ENCODE results near the gene NDUFS3.
A peak's percentile ranks its signal among the peaks of the same experiment; 100 is the strongest.

Gene NDUFS3

DNA sequence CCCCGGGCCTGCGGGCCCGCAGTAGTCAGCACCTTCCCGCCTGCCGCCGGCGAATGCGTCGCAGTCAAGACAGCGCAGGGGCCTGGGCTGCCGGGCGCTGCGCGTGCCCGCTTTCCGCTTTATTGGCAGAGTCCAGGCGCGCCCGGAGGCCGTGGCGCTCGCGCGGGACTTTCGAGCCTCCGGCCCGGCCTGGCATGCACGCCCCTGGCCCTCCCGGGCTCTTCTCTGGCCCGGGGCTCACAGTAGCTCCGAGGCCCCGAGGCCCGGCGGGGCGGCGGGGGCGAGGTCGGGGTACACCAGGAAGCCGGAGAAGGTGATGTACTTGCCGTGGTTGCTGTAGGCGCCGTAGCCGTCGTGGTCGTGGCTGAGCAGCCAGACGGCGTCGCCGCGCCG, 10.7 kb downstream of the NDUFS3 start:
- FAIRE-seq = no peak

DNA sequence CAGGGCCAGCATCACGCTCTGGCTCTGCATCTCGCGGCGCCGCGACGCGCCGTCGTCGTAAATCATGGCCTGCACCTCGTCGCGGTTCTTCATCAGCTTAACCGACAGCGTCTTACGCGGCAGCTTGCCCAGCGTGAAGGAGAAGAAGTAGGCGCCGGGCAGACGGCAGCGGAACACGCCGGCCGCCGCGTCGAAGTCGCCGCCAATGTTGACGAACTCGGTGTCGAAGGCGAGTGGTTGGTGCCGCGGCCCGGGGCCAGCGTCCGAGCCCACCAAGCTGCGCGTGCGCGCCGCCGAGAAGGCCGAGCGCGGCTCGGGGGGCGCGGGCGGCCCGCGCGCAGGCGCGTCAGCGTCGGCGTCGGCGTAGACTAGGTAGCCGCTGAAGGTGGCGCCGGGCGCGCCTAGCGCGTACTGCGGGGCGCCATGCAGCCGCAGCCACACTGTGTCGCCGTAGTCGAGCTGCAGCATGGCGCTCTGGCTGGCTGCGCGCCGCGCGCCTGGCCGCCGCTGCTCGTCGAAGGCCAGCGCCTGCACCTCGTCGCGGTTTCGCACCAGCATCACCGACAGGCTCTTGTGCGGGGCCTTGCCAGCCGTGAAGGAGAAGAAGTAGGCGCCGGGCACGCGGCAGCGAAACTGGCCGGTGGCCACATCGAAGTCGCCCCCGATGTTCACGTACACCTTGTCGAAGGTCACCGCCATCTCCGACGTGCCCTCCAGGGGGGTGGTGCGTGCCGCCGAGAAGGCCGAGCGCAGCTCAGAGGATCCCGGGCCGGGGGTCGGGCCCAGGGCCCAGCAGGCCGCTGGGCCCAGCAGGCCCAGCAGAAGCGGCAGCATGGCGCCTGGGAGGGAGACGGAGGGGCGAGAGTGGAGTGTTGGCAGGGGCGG, 11.3 kb downstream of the NDUFS3 start:
- DNase-seq (ENCODE audit: insufficient read length, low spot score) (no peak), FAIRE-seq (no peak)

More for the DNA sequence above, 10.7 kb downstream of the NDUFS3 start:
- no peak for DNase-seq (ENCODE audit: insufficient read length, low spot score)

DNA sequence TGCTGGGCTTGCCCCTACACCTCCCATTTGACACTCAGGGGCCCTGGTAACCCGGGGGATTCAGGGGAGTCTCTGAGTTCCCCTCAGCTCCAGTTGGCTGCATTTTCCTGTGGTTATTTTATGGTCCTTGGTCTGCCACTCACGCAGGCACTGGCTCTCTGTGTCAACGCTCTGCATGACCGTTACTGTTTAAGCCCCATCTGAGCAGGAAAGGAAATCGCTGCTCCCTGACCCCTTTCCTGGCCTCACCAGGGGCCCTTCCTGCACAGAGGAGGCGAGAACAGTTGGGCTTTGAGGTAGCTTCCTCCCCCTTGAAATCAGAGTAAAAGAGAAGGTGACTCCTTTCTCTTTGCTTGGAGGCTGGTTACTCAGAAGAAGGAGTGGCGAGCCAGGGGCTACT, 12.9 kb downstream of the NDUFS3 start:
- DNase-seq (ENCODE audit: insufficient read length, low spot score) = no peak
- FAIRE-seq = no peak

DNA sequence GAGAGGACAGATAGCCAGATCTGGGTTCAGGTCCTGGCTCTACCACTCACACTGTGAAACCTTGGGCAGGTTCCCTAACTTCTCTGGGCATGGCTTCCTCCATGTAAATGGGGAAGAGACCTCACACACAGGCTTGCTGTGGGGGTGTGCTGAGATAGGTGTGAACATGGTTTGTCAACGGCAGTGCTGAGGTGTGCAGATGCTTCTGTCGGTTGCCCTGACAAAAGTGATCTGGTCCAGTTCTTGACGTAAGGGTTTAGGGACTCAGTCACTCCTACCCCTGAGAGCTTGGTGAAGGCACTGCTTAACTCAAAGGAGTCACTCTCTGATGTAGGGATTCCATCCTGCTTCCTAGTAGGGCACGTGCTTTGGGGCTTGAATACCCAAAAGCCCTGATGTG, 13.4 kb downstream of the NDUFS3 start:
- FAIRE-seq = no peak
- no peak for DNase-seq (ENCODE audit: insufficient read length, low spot score)

DNA sequence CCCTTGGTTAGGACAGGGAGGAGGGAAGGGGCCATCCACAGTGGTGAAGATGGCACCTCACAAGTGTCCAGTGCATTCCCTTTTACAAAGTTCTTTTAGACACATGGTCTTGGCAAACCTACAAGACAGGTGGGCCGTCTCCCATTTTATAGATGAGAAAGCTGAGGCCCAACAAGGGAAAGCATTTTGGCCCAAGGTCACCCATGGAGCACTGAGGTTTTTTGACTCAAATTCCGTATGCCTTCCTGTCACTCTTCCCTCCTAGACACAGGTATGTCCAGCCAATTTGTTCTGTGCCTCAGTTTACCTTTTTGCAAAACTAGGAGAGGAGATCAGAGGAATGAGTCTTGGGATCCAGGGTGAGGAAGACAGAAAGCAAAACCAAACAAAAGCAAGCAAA, 14.1 kb downstream of the NDUFS3 start:
- no peak for FAIRE-seq
- DNase-seq (ENCODE audit: insufficient read length, low spot score) = no peak

DNA sequence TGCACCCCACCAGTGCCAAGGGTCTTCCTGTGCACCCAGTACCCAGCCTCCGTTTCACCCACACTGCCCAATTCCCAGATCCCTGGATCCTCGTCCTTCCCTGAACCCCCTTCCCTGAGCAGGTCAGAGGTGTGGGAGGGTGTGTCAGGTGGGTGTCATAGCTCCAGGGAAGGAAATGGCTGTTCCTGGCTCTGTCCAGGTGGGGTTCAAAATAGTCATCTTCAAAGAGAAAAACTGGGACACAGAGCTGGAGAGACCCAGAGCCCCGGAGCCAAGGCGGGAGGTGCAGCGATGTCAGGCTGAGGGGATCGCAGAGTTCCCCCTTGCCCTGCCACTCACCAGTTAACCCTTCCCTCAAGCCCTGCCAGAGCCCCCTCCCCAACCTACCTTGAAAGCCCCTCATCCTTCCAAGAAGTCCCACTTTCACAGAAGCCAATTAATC, 14.6 kb downstream of the NDUFS3 start:
- DNase-seq (ENCODE audit: insufficient read length, low spot score) (no peak), FAIRE-seq (no peak)

DNA sequence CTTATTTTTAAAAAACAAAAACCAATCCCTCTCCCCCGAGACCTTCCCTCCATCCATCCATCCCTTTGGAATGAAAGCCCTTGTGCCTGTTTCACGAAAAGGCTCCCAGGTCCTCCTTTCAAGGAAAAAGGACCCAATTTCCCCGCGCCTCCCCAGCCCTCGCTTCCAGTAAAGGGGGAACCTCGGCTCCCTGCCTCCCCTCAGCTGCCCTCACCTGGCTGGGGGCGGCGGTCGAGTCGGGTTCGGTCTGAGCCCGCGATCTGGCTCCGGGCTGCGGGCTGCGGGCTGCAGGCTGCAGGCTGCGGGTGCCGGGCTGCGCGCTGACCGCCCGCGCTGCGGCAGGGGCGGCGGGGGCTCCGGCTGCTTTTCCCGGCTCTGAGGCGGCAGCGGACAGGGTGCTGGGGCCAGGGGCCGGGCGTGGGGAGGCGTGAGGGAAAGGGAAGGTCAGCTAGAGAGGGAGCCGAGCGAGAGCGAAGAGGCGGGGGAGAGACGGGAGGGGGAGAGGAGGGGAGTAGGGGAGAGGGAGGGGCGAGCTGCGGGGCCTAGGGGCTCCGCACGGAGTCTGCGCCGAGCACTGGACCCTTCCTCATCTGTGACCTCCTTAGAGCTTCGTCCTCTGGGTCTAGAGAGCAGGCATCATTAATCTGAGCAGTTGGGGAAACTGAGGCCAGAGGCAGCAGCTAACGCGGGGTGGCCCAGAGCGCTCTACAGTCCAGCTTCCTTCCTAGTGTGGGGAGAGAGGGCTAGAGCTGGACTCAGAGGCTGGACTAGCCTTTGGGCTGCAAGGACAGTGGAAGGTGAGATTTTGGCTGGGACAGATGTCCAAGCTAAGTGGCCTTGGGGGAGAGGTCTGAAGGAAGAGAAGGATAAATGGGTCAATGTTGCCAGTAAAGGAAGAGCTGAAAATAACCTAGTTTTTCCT, 15.3 kb downstream of the NDUFS3 start, which contains the start of gene C1QTNF4:
TSS of gene C1QTNF4 (minus strand) at position 478 of the 922 bp plus-strand sequence. CDS start 3,601 bp downstream, outside the sequence.
- no peak for DNase-seq (ENCODE audit: insufficient read length, low spot score)
- FAIRE-seq = no peak

DNA sequence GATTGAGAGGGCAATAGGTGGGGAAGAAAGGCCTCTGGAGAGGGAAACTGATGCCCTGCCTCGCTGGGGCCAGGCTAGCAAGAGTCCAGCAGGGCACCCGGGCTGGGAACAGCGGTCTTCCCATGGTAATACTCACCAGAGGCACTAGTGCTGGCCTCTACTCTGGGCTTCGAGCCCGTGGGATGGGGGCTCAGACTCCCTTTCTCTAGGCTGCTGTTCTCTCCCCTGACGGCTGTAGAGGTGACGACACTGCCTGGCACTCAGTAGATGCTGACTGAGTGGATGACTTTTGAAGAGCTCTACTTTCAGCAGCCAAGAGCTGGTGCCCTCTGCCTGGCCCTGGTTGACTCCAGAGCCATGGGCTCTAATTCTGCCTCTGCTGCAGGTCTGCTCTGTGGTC, 16.2 kb downstream of the NDUFS3 start:
- DNase-seq (ENCODE audit: insufficient read length, low spot score) (no peak), FAIRE-seq (no peak)

DNA sequence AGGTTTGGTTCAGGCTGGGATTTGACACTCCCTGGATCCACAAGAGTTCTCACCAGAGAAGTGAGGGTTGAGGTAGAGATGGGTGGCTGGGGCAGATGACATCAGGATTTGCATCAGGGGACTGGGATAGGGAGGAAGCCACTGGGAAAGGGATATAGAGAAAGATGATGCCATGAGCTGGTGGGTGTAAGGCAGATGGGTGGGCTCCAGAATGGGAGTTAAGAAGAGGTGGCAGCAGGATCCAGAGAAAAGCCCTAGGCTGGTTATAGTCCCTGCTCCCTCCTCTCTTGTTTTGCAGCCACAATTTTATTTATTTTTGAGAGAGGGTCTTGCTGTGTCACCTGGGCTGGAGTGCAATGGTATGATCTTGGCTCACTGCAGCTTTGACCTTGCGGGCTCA, 17.1 kb downstream of the NDUFS3 start:
- FAIRE-seq = no peak
- DNase-seq (ENCODE audit: insufficient read length, low spot score) = no peak

DNA sequence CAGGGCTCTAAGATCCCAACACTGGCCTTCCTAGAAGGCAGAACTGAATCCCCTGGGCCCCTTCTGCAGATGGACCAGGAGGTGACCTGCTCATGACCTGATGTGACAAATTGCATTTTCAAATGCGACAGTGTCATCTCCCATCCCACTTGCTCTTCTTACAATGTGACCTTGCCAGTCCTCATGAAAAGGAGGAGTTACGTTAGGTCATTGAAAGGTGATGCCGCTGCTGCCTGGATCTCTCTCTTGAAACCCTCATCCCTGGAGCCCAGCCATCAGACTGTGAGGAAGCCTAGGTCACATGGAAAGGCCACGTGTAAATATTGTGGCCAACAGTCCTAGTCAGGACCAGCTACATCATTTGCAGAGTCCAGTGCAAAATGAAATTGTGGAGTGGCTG, 21.0 kb downstream of the NDUFS3 start:
- FAIRE-seq (no peak), DNase-seq (ENCODE audit: insufficient read length, low spot score) (no peak)

DNA sequence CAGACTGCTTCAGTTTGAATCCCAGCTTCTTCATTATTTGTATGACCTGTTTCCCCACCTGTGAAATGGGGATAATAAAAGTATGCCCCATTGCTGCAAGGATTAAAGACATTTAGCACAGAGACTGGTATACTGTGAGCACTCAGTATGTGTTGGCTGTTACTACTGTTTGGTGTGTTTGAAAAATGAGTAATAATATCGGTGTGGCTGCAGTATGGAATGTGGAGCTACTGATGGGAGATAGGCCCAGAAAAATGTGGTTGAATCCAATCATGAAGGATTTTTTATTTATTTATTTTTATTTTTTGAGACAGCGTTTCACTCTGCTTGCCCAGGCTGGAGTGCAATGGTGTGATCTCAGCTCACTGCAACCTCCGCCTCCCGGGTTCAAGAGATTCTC, 24.4 kb downstream of the NDUFS3 start:
- DNase-seq (ENCODE audit: insufficient read length, low spot score) = no peak
- no peak for FAIRE-seq

DNA sequence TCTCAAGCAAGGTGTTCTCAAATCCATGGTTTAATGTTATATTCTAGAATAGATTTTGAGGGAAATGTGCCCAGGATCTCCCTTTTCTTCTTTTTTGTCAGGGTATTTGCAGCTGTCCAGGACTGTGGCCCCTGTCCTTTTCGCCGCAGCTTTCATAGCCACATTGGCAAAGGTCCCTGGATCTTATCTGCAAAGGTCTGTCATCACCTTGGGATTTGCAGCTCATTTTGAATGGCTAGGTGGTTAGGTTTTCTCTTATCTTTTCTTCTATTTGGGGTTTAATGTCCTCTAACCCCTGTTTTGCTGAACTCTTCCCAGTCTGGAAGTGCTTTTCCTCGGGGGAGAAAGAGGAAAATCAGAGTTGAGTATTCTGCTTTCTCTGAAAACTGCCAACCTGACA, 27.0 kb downstream of the NDUFS3 start:
- DNase-seq (ENCODE audit: insufficient read length, low spot score) (no peak), FAIRE-seq (no peak)

DNA sequence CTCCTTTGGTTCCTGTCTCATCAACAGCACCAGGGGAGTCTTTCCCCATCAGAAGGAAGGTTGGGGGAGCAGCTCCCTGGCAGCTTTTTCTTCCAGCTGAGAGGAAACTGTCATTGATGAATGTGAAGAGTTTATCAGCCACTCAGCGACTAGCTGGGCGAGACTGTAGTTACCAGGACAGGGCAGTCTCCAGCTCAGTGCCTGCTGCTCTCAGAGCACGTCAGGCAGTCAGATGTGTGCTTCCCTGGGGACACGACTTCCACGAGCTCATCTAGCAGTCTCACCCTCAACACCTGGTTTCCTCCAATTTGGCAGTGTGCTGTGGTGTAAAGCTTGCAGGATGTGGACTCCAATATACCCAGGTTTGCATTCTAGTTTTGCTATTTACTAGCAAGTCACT, 27.9 kb downstream of the NDUFS3 start:
- DNase-seq (ENCODE audit: insufficient read length, low spot score) (no peak), FAIRE-seq (no peak)

DNA sequence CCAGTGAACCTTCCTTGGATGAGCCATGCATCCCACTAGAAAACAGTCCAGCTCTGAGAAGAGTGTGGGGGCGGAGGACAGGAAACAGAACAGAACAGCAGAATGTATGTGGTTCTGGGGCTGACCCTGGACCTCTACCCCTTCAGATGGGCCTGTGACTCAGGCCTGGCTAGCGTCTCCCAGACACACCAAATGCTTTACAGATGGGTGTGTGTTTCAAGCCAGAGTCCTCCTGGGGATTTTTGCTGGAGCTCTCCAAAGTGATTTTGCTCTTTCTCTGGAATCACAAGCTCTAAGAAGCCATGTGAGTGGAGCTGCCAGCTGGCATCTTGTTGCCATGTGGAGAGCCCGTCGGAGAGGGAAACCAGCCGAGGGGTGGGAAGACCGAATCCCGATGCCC, 28.5 kb downstream of the NDUFS3 start:
- no peak for FAIRE-seq
- peak; percentile 44 for DNase-seq (ENCODE audit: insufficient read length, low spot score)

DNA sequence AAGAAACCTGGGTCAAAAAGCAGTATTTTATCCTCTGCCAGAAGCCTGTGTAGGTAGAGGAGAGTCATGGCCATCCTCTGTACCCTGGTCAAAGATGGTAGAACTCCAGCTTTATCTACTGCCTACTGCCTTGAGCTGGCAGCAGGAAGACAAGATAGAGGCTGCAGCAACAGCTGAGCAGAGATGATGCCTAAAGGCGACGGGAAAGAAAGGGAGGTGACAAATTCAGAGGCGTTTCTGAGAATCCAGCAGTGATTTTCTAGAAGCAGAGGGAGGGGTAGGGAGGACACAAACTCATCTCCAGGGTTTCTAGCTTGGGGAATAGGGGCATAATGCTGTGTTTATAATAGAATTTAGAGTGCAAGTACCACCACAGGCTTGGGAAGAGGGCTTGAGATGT, 30.8 kb downstream of the NDUFS3 start:
- FAIRE-seq (no peak), DNase-seq (ENCODE audit: insufficient read length, low spot score) (no peak)

DNA sequence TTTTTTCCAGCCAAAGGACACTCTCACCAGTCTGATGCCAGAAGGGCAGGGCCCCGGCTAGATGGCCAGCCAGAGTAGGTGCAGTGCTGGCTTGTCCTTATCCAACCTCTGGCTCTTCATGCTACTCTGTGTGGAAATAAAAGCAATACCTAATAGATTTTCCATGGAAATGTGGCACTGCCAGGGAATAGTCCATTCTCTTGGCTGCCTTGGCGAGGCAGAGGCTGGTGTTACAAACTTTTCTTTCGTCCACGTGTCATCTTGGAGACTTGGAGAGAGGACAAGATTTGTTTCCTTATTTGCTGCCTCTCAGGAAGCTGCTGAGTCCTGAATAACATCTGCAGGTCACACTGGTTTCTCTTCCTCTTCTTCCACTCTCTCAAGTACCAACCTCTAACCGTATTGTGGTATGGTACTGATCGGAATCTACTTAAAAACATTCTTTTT, 32.5 kb downstream of the NDUFS3 start:
- DNase-seq (ENCODE audit: insufficient read length, low spot score) = no peak
- FAIRE-seq = no peak

DNA sequence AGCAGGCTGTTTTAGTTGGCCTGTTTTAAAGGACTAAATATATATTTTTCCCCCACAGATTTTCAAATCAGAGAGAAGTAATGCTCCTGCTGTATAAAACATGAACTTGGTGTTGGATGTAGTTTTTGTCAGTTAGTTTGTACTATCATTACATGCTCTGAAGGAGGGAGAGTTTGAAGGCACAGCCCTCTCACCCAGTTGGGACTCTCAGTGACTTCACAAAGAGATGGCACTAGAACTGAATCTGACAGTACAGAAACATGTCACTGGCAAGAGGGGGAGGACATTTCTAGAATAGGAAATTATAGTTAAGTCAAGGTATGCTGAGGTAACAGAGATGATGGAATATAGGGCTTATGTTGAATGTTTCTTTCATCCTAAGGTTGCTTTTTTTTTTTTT, 36.4 kb downstream of the NDUFS3 start:
- no peak for FAIRE-seq
- no peak for DNase-seq (ENCODE audit: insufficient read length, low spot score)

DNA sequence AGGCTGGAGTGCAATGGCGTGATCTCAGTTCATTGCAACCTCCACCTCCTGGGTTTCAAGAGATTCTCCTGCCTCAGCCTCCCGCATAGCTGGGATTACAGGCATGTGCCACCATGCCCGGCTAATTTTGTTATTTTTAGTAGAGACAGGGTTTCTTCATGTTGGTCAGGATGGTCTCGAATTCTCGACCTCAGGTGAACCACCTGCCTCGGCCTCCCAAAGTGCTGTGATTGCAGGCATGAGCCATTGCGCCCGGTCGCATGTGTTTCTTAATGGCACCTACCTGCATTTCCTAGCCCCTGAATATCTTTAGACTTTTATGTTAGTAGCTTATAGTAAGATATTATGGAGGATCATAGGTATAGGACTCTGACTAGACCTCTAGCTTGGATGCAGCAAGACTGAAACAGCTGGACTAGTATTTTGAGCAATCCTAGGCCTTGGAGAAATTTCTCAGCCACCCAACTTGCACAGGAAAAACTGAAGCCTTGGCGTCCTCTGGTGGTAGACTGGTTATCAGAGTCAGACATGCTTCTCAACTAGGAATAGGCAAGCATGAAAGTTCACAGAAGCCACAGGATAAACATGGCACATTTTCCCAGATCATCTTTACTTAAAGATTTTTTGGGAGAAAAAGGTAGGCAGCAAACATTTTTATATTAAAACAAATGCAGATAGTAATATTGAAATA, 38.0 kb downstream of the NDUFS3 start:
- DNase-seq (ENCODE audit: insufficient read length, low spot score) (peak; percentile 61), FAIRE-seq (no peak)

DNA sequence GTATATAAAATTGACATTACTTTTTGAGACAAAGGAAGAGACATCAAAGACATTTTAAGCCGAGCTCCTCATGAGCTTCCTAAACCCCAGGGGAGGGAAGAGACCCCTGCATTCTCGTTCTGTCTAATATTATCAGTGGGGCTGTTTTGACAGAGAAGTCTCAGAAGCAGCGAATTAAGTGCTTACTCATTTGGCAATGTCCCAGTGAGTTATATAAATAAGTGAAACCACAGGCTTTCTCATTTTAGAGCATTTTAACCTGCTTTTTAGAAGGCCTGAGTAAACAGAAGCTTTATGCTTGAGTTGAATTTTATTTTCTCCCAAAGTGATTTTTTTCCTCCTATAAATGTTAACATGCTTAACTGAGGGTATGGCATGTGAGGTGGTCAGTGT, 38.5 kb downstream of the NDUFS3 start:
- DNase-seq (ENCODE audit: insufficient read length, low spot score) = no peak
- FAIRE-seq = no peak

DNA sequence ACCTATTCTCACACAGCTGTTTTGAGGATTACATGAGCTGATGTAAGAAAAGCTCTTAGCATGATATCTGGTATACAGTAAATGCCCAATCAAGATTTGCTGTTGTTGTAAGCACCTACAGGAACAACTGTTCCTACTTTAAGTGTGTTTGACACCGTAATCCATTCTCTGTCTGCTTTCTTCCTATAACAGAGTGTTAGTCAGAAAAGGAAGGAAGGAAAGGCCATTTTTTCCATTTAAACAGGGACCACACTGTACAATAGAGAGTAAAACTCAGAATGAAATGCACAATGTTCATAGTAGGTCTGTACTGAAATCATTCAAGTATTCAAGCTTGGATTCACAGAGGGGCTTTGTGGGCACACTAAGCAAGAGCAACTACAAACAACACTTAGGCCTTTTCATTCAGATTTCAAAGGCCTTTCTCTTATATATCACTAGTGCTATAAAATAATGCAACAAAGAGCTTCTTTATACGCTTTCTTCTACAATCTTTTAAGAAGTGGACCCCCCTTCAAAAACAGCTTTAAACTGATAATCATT, 42.0 kb downstream of the NDUFS3 start:
- FAIRE-seq (no peak), DNase-seq (ENCODE audit: insufficient read length, low spot score) (no peak)

DNA sequence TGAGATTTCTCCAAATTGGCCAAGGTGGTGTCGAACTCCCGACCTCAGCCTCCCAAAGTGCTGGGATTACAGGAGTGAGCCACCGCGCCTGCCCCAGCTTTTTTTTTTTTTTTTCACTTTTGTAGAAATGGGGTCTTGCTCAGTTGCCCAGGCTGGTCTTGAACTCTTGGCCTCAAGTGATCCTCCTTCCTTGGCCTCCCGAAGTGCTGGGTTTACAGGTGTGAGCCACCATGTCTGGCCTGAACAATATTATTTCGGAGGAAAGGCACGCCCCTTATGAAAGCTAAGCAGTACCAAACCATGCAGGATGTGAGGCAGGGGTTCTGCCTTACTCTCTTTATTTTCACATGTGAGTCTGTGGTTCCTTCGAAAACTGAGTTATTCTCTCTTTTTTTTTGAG, 47.4 kb downstream of the NDUFS3 start:
- DNase-seq (ENCODE audit: insufficient read length, low spot score) = no peak
- FAIRE-seq = no peak

All from HTR-8/SVneo (cell line).